Kidney (tissue), 14 donors: ENCODE measurements around the gene CALD1. TPM values are rescaled to one million over a fixed set of nuclear protein-coding genes. Genes with fewer than 3 reads are reported as not detected.

Experiments used
- DNase-seq, 5 donors: peaks; one replicate each; pipeline ENCODE4 v3.0.0-alpha.2; 2013 to 2020
- FAIRE-seq: peaks from 2 replicates; lab custom pipeline; 2012; peaks lifted over from hg19 to GRCh38; lab: Jason Lieb, UNC
- H3K27ac ChIP-seq, 2 donors: one replicate each; pipeline ENCODE4 v1.7.0; 2013; ENCODE audit warnings: low read depth in 2 of 2, low read length in 2 of 2, inconsistent platforms in 1 of 2
- H3K27me3 ChIP-seq: one replicate; pipeline ENCODE4 v1.7.1; 2013; ENCODE audit warnings: low read length, inconsistent platforms; ENCODE audit not compliant: control insufficient read depth, insufficient read depth
- H3K36me3 ChIP-seq, 3 donors: one replicate each; pipeline versions ENCODE4 v1.7.0 to v1.7.1; 2013; ENCODE audit warnings: low read length in 3 of 3, control low read depth in 1 of 3, inconsistent platforms in 1 of 3; ENCODE audit not compliant: insufficient read depth in 3 of 3, control insufficient read depth in 2 of 3
- H3K4me1 ChIP-seq, 3 donors: one replicate each; pipeline versions ENCODE4 v1.7.0 to v1.7.1; 2013; ENCODE audit warnings: low read length in 3 of 3, inconsistent platforms in 1 of 3, low read depth in 1 of 3; ENCODE audit not compliant: control insufficient read depth in 2 of 3, insufficient read depth in 2 of 3
- H3K4me3 ChIP-seq, 3 donors: one replicate each; pipeline versions ENCODE4 v1.7.0 to v1.8.1; 2013; ENCODE audit warnings: low read length in 3 of 3, control low read depth in 1 of 3, inconsistent platforms in 1 of 3
- H3K9ac ChIP-seq, 3 donors: one replicate each; pipeline versions ENCODE4 v1.7.0 to v1.7.1; 2013; ENCODE audit warnings: low read length in 3 of 3, control low read depth in 1 of 3, inconsistent platforms in 1 of 3
- H3K9me3 ChIP-seq, 3 donors: one replicate each; pipeline versions ENCODE4 v1.7.0 to v1.7.1; 2013; ENCODE audit warnings: low read length in 3 of 3, control low read depth in 1 of 3, inconsistent platforms in 1 of 3; ENCODE audit not compliant: control insufficient read depth in 2 of 3, insufficient read depth in 1 of 3
- intact Hi-C: fragments of 100-400 bp; cut with DNase I; formaldehyde crosslinking; loops from one replicate; pipeline ENCODE4 v1.11.1; 2022
- polyA plus RNA-seq: library from polyadenylated mRNA; stranded (reverse); fragments of 350-450 nt; fragmentation: Illumina TruSeq; extraction: RNeasy Lipid Tissue Mini Kit (QIAGEN cat#74804); gene quantifications from one replicate; pipeline ENCODE4 v1.2.3, GENCODE V29; 2014; ENCODE audit warnings: low read depth, low replicate concordance; ENCODE audit not compliant: insufficient read depth
- total RNA-seq: library from RNA; stranded (reverse); fragmentation: NEBNext Ultra II Directional; extraction: Animal tissue kit (Norgen Biotek cat#: 25700); gene quantifications from one replicate; pipeline ENCODE4 v1.2.1, GENCODE V29; 2021
- TF ChIP-seq, protein P1 (sequence below): IDR thresholded peaks from 3 replicates; pipeline ENCODE4 v1.5.1; 2012; ENCODE audit warnings: mild to moderate bottlenecking, moderate library complexity, borderline replicate concordance; ENCODE audit not compliant: insufficient read depth; ENCODE audit errors: extremely low read depth
- donor health status: control.
- donor health status: control.
- donor health status: control.
- donor health status: control.
- donor health status: control.
- donor health status: DM: yes; HTN: yes; CAD: no.
- donor health status: Normal renal cell carcinoma (clear cell type).

CALD1 gene
- total and polyA plus RNA-seq, 2 donors from 2014 or later, result 72.7 to 218 TPM

DNA sequence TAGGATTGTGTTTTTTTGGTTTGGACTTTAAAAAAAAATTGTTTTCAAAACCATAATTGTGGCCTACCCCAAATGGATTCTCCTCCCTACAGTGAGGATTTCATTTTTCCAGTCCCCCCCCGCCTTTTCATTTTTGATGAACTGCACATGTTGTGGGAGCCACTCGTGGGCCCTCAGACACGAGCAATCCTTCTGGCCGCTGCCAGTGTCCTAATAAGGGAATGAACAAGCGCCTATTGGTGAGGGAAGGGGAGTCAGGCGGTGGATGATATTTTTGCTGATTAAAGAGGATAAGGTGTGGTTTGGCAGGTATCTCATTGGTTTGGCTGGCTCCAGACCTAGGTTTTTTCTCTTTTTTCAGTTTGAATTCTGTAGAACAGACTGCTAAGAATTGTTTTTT lies 128.2 kb downstream of the CALD1 start:
- DNase-seq, result no peak
- Histone ChIP-seq H3K27ac (no peak overlapping the region), H3K27me3 (no peaks in the 10 kb centered on the region)

DNA sequence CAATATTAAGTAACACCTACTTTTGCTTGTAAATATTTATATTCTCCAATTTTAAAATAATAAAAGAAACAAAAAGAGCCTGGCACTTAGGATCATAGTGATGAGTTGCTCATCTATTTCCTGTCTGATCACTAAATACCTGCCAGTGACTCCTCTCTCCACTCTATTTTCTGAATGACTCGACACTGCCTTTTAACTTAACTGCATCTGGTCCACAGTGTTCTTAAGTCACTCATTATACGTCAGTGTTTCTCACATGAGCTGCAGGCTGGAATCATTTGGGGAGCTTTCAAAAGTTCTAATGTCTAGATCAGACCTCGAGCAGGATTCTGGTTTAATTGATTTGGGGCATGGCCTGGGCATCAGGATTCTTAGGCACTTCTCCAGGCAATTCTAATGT lies 128.9 kb downstream of the CALD1 start:
- Histone ChIP-seq H3K27ac (no peak overlapping the region), H3K4me3 (no peak overlapping the region), H3K4me1 (peaks cover 0 to 3% (median 2%) of the 10 kb centered on the region in 3 donors), H3K9ac (no peak overlapping the region), H3K36me3 (no peaks in the 10 kb centered on the region), H3K9me3 (no peaks in the 10 kb centered on the region), H3K27me3 (no peaks in the 10 kb centered on the region)
- TF ChIP-seq, protein P1, sequence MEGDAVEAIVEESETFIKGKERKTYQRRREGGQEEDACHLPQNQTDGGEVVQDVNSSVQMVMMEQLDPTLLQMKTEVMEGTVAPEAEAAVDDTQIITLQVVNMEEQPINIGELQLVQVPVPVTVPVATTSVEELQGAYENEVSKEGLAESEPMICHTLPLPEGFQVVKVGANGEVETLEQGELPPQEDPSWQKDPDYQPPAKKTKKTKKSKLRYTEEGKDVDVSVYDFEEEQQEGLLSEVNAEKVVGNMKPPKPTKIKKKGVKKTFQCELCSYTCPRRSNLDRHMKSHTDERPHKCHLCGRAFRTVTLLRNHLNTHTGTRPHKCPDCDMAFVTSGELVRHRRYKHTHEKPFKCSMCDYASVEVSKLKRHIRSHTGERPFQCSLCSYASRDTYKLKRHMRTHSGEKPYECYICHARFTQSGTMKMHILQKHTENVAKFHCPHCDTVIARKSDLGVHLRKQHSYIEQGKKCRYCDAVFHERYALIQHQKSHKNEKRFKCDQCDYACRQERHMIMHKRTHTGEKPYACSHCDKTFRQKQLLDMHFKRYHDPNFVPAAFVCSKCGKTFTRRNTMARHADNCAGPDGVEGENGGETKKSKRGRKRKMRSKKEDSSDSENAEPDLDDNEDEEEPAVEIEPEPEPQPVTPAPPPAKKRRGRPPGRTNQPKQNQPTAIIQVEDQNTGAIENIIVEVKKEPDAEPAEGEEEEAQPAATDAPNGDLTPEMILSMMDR, result no peak
- FAIRE-seq (no peak), DNase-seq (no peak)
- intact Hi-C loops, result no loop called here

More for the DNA sequence above, 128.2 kb downstream of the CALD1 start:
- intact Hi-C loops, result no loop called here
- FAIRE-seq, result no peak
- Histone ChIP-seq H3K9me3 (no peaks in the 10 kb centered on the region), H3K9ac (no peak overlapping the region), H3K36me3 (no peaks in the 10 kb centered on the region), H3K4me1 (peaks cover 0 to 4% (median 2%) of the 10 kb centered on the region in 3 donors), H3K4me3 (no peak overlapping the region)
- TF ChIP-seq, protein P1, result no peak

GRCh38 chr7:134910214-134910890 lies 130.9 kb downstream of the CALD1 start:
- Histone ChIP-seq H3K36me3 (no peaks in the 10 kb centered on the region), H3K27me3 (no peaks in the 10 kb centered on the region), H3K4me3 (peak overlapping the region in 1 of 3 donors; percentile 4), H3K4me1 (peaks cover 0 to 3% (median 2%) of the 10 kb centered on the region in 3 donors), H3K9ac (no peak overlapping the region), H3K9me3 (no peaks in the 10 kb centered on the region), H3K27ac (peak overlapping the region in 1 of 2 donors; percentile 65)
- DNase-seq (peak in 1 of 5 donors; percentile 41), FAIRE-seq (no peak)
- TF ChIP-seq, protein P1, result no peak
- intact Hi-C loops, result no loop called here

DNA sequence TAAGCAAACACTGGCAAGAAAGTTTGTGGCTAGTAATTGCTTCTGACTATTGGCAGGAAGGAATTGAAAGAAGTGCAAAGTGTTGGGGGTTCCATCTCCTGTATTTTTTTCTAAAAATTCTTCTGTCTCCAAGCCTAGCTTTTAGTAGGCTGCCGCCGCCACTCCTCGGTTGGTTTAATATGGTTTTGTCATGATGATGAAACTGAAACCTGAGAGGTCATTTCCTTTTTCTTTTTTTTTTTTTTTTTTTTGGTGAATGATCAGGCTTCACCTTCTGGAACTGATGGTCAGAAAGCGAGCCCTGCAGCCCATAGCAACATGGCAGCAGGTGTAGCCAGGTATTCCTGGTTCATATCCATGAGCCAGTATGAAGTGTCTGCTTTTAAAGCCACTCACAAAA lies 131.5 kb downstream of the CALD1 start:
- no peaks in the 10 kb centered on the region for H3K9me3 ChIP-seq
- peak overlapping the region; percentile 13 to 58 for H3K27ac ChIP-seq
- FAIRE-seq, result no peak
- intact Hi-C loops, result no loop called here
- H3K27me3 ChIP-seq, result no peaks in the 10 kb centered on the region
- no peaks in the 10 kb centered on the region for H3K36me3 ChIP-seq
- peaks cover 0 to 3% (median 2%) of the 10 kb centered on the region in 3 donors for H3K4me1 ChIP-seq
- no peak overlapping the region for H3K9ac ChIP-seq
- TF ChIP-seq, protein P1, result no peak
- peak overlapping the region in 1 of 3 donors; percentile 4 for H3K4me3 ChIP-seq
- DNase-seq, result no peak
